BLaER1 (cell line): ENCODE data around the gene FAM43B.
"Not testable (repeated sequence)": the region's sequence is repeated elsewhere in the genome, so short reads cannot be mapped to it uniquely, and the experiment has no call there.

Experiments used
- H3K27ac ChIP-seq: shearing (Covaris generic); formaldehyde crosslinking; 2 replicates; pipeline ENCODE4 v1.8.1; 2022
- H3K27me3 ChIP-seq: shearing (Covaris generic); formaldehyde crosslinking; 2 replicates; pipeline ENCODE4 v1.8.1; 2022
- H3K36me3 ChIP-seq: shearing (Covaris generic); formaldehyde crosslinking; 2 replicates; pipeline ENCODE4 v1.8.1; 2022
- H3K4me1 ChIP-seq: shearing (Covaris generic); formaldehyde crosslinking; 2 replicates; pipeline ENCODE4 v1.8.1; 2022
- H3K4me2 ChIP-seq: shearing (Covaris generic); formaldehyde crosslinking; 2 replicates; pipeline ENCODE4 v1.8.1; 2022
- H3K4me3 ChIP-seq: shearing (Covaris generic); formaldehyde crosslinking; 2 replicates; pipeline ENCODE4 v1.8.1; 2022
- H3K9ac ChIP-seq: shearing (Covaris generic); formaldehyde crosslinking; 2 replicates; pipeline ENCODE4 v1.8.1; 2022
- H3K9me3 ChIP-seq: shearing (Covaris generic); formaldehyde crosslinking; 2 replicates; pipeline ENCODE4 v1.8.1; 2022
- H4K20me1 ChIP-seq: shearing (Covaris generic); formaldehyde crosslinking; 2 replicates; pipeline ENCODE4 v1.8.1; 2022
- Cebpa-rat ChIP-seq: shearing (Covaris generic); IDR thresholded peaks from 2 replicates; pipeline ENCODE4 v1.8.1; 2022

The FAM43B gene, protein sequence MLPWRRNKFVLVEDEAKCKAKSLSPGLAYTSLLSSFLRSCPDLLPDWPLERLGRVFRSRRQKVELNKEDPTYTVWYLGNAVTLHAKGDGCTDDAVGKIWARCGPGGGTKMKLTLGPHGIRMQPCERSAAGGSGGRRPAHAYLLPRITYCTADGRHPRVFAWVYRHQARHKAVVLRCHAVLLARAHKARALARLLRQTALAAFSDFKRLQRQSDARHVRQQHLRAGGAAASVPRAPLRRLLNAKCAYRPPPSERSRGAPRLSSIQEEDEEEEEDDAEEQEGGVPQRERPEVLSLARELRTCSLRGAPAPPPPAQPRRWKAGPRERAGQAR

GRCh38 chr1:20551945-20552727, at the start of gene FAM43B:
Gene FAM43B (plus strand): TSS chr1:20552573. CDS start chr1:20552974, 401 bp downstream.
- no peak for TF ChIP-seq Cebpa-rat
- no peaks in the 10 kb centered on the region for H3K9me3 ChIP-seq
- H3K4me3 ChIP-seq = peak within 1 kb of the TSS; percentile 53
- H3K4me2 ChIP-seq = peak within 1 kb of the TSS; percentile 86
- H3K4me1 ChIP-seq = peaks cover 39% of the 10 kb centered on the region
- H3K9ac ChIP-seq = no peak within 1 kb of the TSS; the same call in 1 of the 2 replicates
- no peaks in the 10 kb centered on the region for H3K36me3 ChIP-seq
- H3K27me3 ChIP-seq = peaks cover 48% of the 10 kb centered on the region
- H4K20me1 ChIP-seq = peaks cover 38% of the 10 kb centered on the region
- no peak within 1 kb of the TSS for H3K27ac ChIP-seq

- H3K27me3 ChIP-seq = no peaks in the 10 kb centered on the region
- peaks cover 55% of the 10 kb centered on the region for H3K36me3 ChIP-seq
- no peak overlapping the region for H3K4me3 ChIP-seq
- no peak for TF ChIP-seq Cebpa-rat
- H3K4me2 ChIP-seq = no peak overlapping the region
- H3K27ac ChIP-seq = no peak overlapping the region
- peaks cover 29% of the 10 kb centered on the region for H3K4me1 ChIP-seq
- H3K9ac ChIP-seq = 0 out of 2 replicates have a peak overlapping the region, but pooled peaks have one; percentile 1
- peaks cover 46% of the 10 kb centered on the region; the same call in 1 of the 2 replicates for H4K20me1 ChIP-seq
- no peaks in the 10 kb centered on the region for H3K9me3 ChIP-seq
These were observed 46.9 kb upstream of the FAM43B start for GRCh38 chr1:20505488-20505887.

DNA sequence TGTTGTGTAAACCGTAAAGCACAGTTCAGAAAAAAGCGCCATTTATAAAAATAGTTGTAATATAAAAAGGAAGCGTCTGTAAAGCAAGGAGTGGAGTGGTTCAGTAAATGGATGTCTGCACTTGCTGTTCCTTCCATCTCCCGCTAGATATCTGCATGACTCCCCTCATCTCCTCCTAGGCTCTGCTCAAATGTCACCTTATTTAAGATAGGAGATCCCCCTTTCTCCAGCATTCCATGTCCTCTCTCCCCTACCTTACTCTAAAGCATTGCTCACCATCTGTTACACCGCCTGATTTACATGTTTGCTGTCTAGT, 45.2 kb upstream of the FAM43B start:
- 0 out of 2 replicates have a peak overlapping the region, but pooled peaks have one; percentile 74 for H3K27ac ChIP-seq

DNA sequence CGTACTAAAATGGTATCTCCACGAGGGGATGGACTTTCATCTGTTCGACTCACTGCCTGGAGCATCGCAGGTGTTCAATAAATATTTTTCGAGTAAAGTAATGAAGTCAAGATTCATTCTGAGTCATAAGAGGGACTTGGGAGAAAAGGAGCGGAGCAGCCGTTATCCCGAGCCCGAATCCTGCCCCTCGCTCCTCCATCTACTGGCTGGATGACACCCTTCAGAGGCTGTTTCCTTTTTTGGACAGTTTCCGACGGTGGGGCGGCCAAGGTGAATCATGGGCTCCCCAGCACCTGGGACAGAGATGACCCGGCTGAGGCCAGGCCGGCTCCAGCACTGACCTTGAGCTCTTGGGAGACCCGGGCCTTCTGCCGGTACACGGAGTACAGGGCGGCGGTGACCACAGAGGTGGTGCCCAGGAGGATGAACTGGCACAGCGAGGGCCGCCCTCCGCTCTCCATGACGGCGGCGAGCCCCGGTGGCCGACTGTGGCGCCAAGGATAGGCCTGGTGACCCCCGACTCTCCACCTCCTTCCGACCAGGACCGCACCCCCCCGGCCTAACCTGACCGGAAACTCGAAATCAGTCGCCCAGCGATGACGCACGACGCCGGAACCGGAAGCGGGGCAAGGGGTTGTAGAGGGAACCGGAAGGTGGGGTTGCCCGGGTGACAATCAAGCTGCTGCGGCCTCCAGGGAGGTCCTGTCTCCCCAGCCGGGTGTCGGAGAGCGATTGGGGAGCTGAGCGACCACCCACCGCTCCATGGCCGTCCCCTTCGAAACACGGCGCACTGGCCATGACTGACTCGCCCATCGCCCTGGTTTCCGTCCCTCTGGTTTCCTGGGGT, 44.6 kb upstream of the FAM43B start, which contains the start of gene MUL1:
MUL1 (minus strand) TSS at position 588 of the 847 bp plus-strand sequence; CDS start at position 461, 127 bp downstream.
- Histone ChIP-seq H4K20me1 (peaks cover 43% of the 10 kb centered on the region; the same call in 1 of the 2 replicates), H3K27me3 (no peaks in the 10 kb centered on the region), H3K4me3 (peak within 1 kb of the TSS; percentile 97), H3K4me1 (peaks cover 35% of the 10 kb centered on the region), H3K27ac (peak within 1 kb of the TSS; percentile 74), H3K4me2 (peak within 1 kb of the TSS; percentile 97), H3K36me3 (peaks cover 32% of the 10 kb centered on the region), H3K9ac (peak within 1 kb of the TSS; percentile 90), H3K9me3 (no peaks in the 10 kb centered on the region)
- no peak for TF ChIP-seq Cebpa-rat

More for the DNA sequence above, 45.2 kb upstream of the FAM43B start:
- H3K4me1 ChIP-seq = peaks cover 34% of the 10 kb centered on the region
- TF ChIP-seq Cebpa-rat = no peak
- peak overlapping the region; percentile 90 for H3K9ac ChIP-seq
- H3K9me3 ChIP-seq = no peaks in the 10 kb centered on the region
- peak overlapping the region; percentile 97 for H3K4me2 ChIP-seq
- H3K36me3 ChIP-seq = peaks cover 38% of the 10 kb centered on the region
- peak overlapping the region; percentile 97 for H3K4me3 ChIP-seq
- no peaks in the 10 kb centered on the region for H3K27me3 ChIP-seq
- peaks cover 43% of the 10 kb centered on the region; the same call in 1 of the 2 replicates for H4K20me1 ChIP-seq

DNA sequence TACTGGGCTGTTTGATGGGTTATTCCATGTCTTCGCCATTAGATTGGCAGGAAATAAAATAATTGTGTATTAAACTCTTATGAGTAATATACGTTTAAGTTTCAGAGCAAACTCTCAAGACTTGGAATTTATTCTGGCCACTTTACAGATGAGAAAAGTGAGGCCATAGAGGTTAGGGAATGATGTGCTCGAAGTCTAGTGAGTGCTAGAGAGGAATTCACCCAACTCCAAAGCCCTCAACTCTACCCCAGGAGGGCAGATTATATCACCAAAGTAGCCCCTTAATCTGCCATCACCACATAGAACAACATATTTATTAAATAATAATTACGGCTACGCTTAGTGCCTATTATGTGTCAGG, 44.0 kb upstream of the FAM43B start:
- Histone ChIP-seq H3K27ac (0 out of 2 replicates have a peak overlapping the region, but pooled peaks have one; percentile 74), H3K9ac (peak overlapping the region; percentile 90; the same call in 1 of the 2 replicates), H3K36me3 (peaks cover 26% of the 10 kb centered on the region), H3K9me3 (no peaks in the 10 kb centered on the region), H3K27me3 (no peaks in the 10 kb centered on the region), H3K4me3 (peak overlapping the region; percentile 97), H3K4me1 (peaks cover 35% of the 10 kb centered on the region), H3K4me2 (peak overlapping the region; percentile 97), H4K20me1 (peaks cover 38% of the 10 kb centered on the region; the same call in 1 of the 2 replicates)
- no peak for TF ChIP-seq Cebpa-rat

DNA sequence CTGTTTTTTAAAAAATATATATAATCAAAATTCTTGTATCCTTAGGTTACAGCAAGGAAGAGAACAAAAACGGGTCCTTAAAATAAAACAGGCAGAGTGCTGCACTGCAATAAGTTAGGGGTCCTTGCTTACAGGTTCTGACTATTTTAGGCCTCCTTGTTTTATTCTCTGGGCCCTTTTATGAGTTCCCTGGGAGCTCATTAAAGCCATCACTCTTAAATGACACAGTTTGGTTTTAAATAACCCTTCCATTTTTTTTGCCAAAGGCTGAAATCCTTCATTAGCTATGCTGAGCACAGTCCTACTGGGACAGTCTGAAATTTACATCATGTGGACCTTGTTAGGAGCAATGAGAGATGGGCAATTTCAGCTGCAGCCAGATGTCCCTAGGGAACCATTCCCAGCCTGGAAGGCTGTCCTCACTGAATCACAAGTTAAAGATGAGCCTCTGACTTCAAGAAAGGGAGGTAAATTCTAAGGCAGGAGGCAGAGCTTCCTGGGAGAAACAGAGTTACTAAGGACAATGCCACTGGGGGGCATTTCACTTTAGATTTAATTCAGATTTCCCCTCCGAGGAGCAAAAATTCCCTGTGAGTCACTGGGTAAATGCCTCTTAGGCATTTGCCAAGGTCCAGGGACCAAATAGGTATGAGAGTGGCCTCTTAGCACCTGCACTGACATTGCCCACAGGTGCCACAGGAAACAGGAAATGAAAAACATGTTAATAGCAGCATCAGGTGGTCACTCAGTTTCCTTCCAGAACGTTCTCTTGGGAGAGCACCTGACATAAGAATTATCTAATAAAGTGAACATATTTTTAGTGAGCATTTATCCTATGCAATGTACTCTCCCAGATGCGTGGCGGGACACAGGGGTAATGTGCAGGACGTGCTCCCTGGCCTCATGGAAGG, 40.6 kb upstream of the FAM43B start:
- Histone ChIP-seq H3K27me3 (no peaks in the 10 kb centered on the region), H3K4me3 (no peak overlapping the region), H3K9ac (no peak overlapping the region), H3K27ac (no peak overlapping the region), H3K9me3 (no peaks in the 10 kb centered on the region), H3K4me2 (no peak overlapping the region), H4K20me1 (peaks cover 6% of the 10 kb centered on the region; the same call in 1 of the 2 replicates), H3K36me3 (no peaks in the 10 kb centered on the region), H3K4me1 (peaks cover 16% of the 10 kb centered on the region)
- TF ChIP-seq Cebpa-rat = no peak

DNA sequence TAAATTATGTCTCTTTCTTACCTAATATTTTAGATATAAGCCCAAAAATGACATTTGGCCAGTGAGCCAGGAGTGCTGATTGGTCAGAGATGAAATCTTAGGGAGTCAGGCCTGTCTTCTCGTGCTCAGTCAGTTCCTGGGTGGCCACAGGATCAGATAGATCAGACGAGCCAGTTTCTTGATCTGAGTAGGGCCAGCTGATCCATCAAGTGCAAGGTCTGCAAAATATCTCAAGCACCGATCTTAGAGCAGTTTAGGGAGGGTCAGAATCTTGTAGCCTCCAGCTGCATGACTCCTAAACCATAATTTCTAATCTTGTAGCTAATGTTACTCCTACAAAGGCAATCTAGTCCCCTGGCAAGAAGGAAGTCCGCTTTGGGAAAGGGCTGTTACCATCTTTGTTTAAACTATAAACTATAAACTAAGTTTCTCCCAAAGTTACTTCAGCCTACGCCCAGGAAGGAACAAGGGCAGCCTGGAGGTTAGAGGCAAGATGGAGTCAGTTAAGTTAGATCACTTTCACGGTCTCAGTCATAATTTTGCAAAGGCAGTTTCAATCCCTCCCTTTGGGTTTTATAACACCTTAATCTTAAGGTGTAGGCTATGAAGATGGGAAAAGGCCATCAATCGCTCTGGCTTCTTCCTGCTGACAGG, 32.6 kb upstream of the FAM43B start:
- not testable (repeated sequence) for H3K27me3 ChIP-seq, H3K4me1 ChIP-seq, H3K9me3 ChIP-seq, H3K4me2 ChIP-seq, H3K36me3 ChIP-seq, H3K9ac ChIP-seq, H3K27ac ChIP-seq, H3K4me3 ChIP-seq, H4K20me1 ChIP-seq
